Tibial nerve (tissue), 4 donors: ENCODE measurements around the gene HSPA1L.

Source experiments
- EP300 ChIP-seq, 2 donors: sonication (generic); formaldehyde crosslinking; IDR thresholded peaks; one replicate each; pipeline ENCODE4 v1.6.1; 2017; ENCODE audit warnings: antibody characterized with exemption in 2 of 2, mild to moderate bottlenecking in 1 of 2
- POLR2A ChIP-seq, 2 donors: fragments of 450-650 bp; IDR thresholded peaks; one replicate each; pipeline ENCODE4 v1.6.1; 2017; ENCODE audit warnings: antibody characterized with exemption in 2 of 2, mild to moderate bottlenecking in 2 of 2, moderate library complexity in 2 of 2
- TF ChIP-seq, protein P1 (sequence below), 5 experiments: fragments of 200-600 bp in 3 of 5; fragments of 450-650 bp in 2 of 5; sonication (generic) in 3 of 5; IDR thresholded peaks; one replicate each; pipeline ENCODE4 v1.5.1; 2016 to 2019; ENCODE audit warnings: antibody characterized with exemption in 5 of 5, mild to moderate bottlenecking in 3 of 5, moderate library complexity in 2 of 5

- TF ChIP-seq, protein P1, sequence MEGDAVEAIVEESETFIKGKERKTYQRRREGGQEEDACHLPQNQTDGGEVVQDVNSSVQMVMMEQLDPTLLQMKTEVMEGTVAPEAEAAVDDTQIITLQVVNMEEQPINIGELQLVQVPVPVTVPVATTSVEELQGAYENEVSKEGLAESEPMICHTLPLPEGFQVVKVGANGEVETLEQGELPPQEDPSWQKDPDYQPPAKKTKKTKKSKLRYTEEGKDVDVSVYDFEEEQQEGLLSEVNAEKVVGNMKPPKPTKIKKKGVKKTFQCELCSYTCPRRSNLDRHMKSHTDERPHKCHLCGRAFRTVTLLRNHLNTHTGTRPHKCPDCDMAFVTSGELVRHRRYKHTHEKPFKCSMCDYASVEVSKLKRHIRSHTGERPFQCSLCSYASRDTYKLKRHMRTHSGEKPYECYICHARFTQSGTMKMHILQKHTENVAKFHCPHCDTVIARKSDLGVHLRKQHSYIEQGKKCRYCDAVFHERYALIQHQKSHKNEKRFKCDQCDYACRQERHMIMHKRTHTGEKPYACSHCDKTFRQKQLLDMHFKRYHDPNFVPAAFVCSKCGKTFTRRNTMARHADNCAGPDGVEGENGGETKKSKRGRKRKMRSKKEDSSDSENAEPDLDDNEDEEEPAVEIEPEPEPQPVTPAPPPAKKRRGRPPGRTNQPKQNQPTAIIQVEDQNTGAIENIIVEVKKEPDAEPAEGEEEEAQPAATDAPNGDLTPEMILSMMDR (IDR thresholded peaks at IDR 0.05) = no peak
- TF ChIP-seq POLR2A (IDR thresholded peaks at IDR 0.05) (no peak), EP300 (IDR thresholded peaks at IDR 0.05) (no peak)
Observed at GRCh38 chr6:31864818-31865204, 49.7 kb upstream of the HSPA1L start.
